NCI-H774 (cell line): ENCODE results near the gene NUMB.

Experiments
- DNase-seq: peaks from one replicate; lab custom pipeline; 2025; lab: John Stamatoyannopoulos, UW

NUMB gene

DNA sequence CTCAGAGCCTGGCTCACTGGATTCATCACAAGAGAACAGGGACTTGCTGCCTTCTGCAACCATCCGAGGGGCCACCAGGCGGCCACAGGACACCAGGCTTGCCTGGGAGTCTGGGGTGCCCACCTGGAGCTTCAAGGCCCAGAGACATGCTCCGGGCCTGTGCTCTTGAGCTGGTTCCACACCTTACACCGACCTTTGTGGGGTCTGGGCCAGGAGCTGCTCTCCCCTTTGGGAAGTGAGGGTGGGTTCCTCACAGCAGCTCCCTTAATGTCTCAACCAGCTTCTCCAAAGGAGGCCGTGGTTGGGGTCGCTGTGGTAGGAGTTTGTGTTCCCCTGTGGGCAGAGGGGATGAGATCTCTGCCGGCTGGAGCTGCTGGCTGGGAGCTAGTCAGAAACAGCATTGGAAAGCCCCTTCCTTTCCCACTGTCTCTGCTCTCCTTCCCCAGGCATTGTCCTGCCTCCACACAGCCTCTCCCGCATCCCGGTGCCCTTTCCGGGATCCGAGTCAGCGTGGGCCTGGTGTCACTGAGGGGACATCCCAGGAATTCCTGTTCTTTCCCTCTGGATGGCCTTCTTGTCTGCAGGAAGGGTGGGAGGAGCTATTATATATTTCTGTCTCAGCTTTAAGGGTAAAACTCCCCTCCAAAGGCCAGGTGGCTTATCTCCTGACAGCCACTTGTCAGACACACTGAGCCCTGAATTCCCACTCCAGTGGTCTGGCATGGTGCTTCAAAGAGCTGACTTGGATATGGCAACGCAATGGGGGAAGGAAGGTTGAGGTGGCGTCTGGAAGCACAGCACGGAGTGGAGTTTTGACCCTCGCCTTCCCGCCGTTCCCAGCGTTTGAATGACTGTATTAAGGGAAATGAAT, 226.1 kb downstream of the NUMB start:
- DNase-seq, result no peak

DNA sequence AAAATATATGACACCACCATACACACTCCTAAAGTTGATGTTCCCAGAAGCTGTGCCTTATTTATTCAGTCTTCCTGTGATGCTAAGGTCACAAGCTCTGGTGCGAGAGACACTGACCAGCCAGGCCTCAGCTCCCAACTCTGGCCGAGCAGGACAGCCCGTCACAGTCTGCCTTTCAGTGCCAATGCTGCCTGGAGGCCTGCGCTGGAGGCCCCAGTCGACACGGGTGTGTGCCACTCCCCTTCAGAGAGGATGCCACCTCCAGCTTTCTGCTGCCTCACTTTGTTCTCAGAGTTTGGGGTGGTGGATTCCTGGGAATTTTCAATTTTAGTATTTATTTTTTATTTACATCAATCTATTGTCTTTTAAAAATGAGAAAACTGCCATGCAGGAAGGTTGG, 228.3 kb downstream of the NUMB start:
- DNase-seq, result no peak

DNA sequence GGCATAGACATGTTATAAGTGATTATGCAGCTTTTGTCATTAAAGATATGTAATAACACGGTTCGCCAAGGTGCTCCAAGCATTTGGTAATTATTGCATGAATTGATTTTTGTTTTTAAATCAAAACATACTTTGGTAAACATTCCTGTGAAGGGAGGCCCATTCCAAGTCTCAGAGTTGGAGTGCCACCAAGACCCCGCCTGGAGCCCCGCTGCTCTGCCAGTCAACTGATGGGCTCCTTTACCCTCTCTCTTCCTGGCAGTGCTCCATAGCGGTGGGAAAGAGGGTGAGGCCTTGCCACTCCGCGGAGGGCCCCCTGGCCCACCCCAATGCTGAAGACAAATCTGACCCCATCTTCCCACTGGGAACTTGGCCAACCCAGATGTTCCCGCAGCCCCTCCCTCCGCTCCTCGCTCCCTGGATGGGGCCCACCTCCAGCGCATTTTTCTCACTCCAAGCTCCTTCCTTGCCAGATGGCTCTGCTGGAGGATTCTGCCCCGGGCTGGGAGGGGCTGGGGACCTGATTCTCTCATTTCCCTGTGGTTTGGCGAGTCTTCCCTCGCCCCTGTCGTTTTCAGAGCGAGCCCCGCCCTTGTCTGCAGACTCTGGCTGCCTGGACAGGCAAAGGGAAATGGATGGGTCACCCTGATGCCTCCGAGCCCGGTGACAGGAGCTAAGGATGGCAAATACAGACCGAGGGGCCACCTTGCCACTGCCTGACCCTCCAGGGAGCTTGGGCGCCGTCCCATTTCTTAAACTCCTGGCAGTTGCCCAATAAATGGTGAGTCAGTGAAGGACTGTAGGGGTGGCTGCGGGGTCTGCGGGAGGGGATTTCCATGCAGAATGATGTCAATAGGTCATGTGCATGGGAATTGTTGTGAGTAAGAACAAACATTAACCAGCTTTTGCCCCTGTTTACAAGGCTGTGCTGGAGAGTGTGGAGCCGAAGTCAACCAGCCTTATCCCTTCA, 230.2 kb downstream of the NUMB start:
- DNase-seq, result no peak

DNA sequence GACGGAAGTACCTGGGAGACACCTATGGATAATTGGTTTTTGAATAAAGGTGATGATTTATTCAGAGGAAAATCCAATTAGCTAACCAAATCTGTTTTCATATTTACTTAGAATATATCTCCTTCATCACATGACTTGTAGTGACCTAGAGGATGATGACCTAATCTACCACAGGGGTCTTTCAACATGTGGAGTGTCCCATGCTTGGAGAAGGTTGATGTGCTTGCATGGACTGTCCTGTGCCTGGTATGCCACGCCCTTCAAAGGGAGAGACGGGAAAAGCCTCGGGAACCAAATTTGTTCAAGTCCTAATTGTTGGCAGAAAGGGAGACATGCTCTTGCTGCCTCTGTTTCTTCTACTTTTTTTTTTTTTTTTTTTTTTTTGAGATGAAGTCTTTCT, 232.8 kb downstream of the NUMB start:
- DNase-seq, result no peak
